ENCODE measurements around the gene KIF3A. TPM values are rescaled to one million over a fixed set of nuclear protein-coding genes. Genes with fewer than 3 reads are reported as not detected.

Gene KIF3A
- total RNA-seq, 1 experiment from 2014 or later: 13.2 TPM

DNA sequence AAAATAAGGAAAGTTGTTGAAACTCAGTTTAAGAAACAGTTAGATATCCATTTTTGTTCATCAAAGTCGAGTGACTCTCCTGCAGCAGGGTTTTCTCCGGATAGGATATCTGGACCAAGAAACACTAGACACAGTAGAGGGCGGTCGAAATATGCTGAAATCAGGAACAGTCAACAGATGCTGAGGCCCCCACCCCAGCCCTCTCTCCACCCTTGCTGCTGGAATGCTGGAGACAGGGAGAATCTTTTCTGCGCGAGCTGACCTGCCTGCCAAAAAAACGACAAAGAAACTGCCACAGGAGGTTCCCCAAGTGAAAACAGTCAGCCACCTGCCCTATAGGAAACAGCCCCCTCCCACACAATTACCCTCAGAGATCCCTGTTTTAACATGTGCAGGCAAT lies 83.6 kb downstream of the KIF3A start:
- Histone ChIP-seq H3K9me3 (ENCODE audit: control insufficient read depth, low read depth, low read length) (no peaks in the 10 kb centered on the region), H3K23ac (ENCODE audit: insufficient read length, low read depth, low read length) (no peak overlapping the region), H2AFZ (ENCODE audit: low read length) (no peak overlapping the region), H3K56ac (ENCODE audit: insufficient read length, low read depth, low read length) (no peak overlapping the region), H3K9ac (ENCODE audit: extremely low read depth, insufficient read length, low read length) (no peak overlapping the region), H2BK12ac (ENCODE audit: insufficient read length, low read depth, low read length) (no peak overlapping the region), H3K4me1 (ENCODE audit: insufficient read depth, low read length) (no peaks in the 10 kb centered on the region), H3K14ac (ENCODE audit: insufficient read depth, low read length) (no peak overlapping the region), H2BK15ac (ENCODE audit: low read depth, low read length) (no peak overlapping the region), H4K20me1 (ENCODE audit: control insufficient read depth, insufficient read depth, insufficient read length) (no peaks in the 10 kb centered on the region), H2BK120ac (ENCODE audit: low read depth, low read length, poor library complexity, severe bottlenecking) (no peak overlapping the region), H2BK20ac (ENCODE audit: low read depth, low read length, poor library complexity, severe bottlenecking) (no peak overlapping the region), H3K27me3 (ENCODE audit: insufficient read depth, low read length) (peaks cover 6% of the 10 kb centered on the region; the same call in 1 of the 2 replicates), H4K91ac (ENCODE audit: insufficient read length, low read depth, low read length) (no peak overlapping the region), H4K5ac (ENCODE audit: insufficient read length, low read depth, low read length) (no peak overlapping the region), H3K79me1 (ENCODE audit: insufficient read depth, low read depth, low read length, poor library complexity, severe bottlenecking) (no peaks in the 10 kb centered on the region), H3K4me2 (ENCODE audit: insufficient read depth, insufficient read length, low read length) (no peak overlapping the region), H4K8ac (replicated peaks; ENCODE audit: insufficient read length, low read depth, low read length) (no peak overlapping the region), H3K18ac (ENCODE audit: insufficient read length, low read depth, low read length) (no peak overlapping the region), H3K4ac (ENCODE audit: low read depth, low read length) (no peak overlapping the region), H2BK5ac (ENCODE audit: insufficient read length, low read length) (no peak overlapping the region), H2AK5ac (ENCODE audit: insufficient read length, low read length) (no peak overlapping the region), H3K27ac (ENCODE audit: insufficient read length, low read depth, low read length) (no peak overlapping the region), H3K23me2 (ENCODE audit: insufficient read length, low read depth, low read length, poor library complexity, severe bottlenecking) (no peaks in the 10 kb centered on the region), H3K79me2 (ENCODE audit: insufficient read depth, low read length) (no peaks in the 10 kb centered on the region), H3T11ph (ENCODE audit: low read length) (no peak overlapping the region)
- Mint-ChIP-seq H3K36me3 (ENCODE audit: insufficient read depth in 1 of 3, low read depth in 3 of 3) (peaks cover 0 to under 1% (median 0%) of the 10 kb centered on the region in 3 experiments; a peak in 1 of 7 replicates), H3K27me3 (ENCODE audit: low read depth) (peaks cover 56% of the 10 kb centered on the region), H3K4me1 (peaks cover 3 to 10% of the 10 kb centered on the region in 2 experiments), H3K4me3 (no peak overlapping the region), H3K27ac (no peak overlapping the region), H3K9me3 (peaks cover 0 to 14% of the 10 kb centered on the region in 2 experiments; a peak in 2 of 5 replicates)
- DNase-seq: no peak
- TF ChIP-seq, protein P1, sequence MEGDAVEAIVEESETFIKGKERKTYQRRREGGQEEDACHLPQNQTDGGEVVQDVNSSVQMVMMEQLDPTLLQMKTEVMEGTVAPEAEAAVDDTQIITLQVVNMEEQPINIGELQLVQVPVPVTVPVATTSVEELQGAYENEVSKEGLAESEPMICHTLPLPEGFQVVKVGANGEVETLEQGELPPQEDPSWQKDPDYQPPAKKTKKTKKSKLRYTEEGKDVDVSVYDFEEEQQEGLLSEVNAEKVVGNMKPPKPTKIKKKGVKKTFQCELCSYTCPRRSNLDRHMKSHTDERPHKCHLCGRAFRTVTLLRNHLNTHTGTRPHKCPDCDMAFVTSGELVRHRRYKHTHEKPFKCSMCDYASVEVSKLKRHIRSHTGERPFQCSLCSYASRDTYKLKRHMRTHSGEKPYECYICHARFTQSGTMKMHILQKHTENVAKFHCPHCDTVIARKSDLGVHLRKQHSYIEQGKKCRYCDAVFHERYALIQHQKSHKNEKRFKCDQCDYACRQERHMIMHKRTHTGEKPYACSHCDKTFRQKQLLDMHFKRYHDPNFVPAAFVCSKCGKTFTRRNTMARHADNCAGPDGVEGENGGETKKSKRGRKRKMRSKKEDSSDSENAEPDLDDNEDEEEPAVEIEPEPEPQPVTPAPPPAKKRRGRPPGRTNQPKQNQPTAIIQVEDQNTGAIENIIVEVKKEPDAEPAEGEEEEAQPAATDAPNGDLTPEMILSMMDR (conservative IDR thresholded peaks at IDR 0.05): no peak
- no CpG with 5 or more reads among the region's 7 CpGs for WGBS (ENCODE audit: extremely low coverage, insufficient read length, low lambda C conversion rate)
